Activated T-helper 17 cell treated with anti-CD3 and anti-CD28 coated beads, Interleukin-2, amount 50 U/mL, for 72 hours (primary cell): Measurements from ENCODE around the gene DCAF10. TPM values are rescaled to one million over a fixed set of nuclear protein-coding genes. Genes with fewer than 3 reads are reported as not detected.
"Not testable (repeated sequence)": the region's sequence is repeated elsewhere in the genome, so short reads cannot be mapped to it uniquely, and the experiment has no call there.

ENCODE experiments used
- ATAC-seq: fragments of 150-1000 bp; cut with Tn5 transposase; replicated peaks from 2 replicates; pipeline ENCODE4 v1.10.0; 2021; ENCODE audit warnings: mild to moderate bottlenecking, moderate library complexity
- H3K27ac Mint-ChIP-seq: one replicate; pipeline ENCODE4 v1.8.0; 2022; ENCODE audit warnings: mixed read lengths
- H3K27me3 Mint-ChIP-seq: one replicate; pipeline ENCODE4 v1.8.0; 2022; ENCODE audit warnings: mixed read lengths
- H3K36me3 Mint-ChIP-seq: one replicate; pipeline ENCODE4 v1.8.0; 2022; ENCODE audit warnings: low read depth, mild to moderate bottlenecking, mixed read lengths
- H3K4me1 Mint-ChIP-seq: one replicate; pipeline ENCODE4 v1.8.0; 2022; ENCODE audit warnings: mixed read lengths
- H3K4me3 Mint-ChIP-seq: one replicate; pipeline ENCODE4 v1.8.0; 2022; ENCODE audit warnings: mild to moderate bottlenecking, mixed read lengths
- H3K9me3 Mint-ChIP-seq: one replicate; pipeline ENCODE4 v1.8.0; 2022; ENCODE audit warnings: mixed read lengths
- total RNA-seq, 2 donors: library from RNA; stranded (reverse); gene quantifications; one replicate each; pipeline ENCODE4 v1.2.3, GENCODE V29; 2022

The DCAF10 gene
- total RNA-seq, 2 donors from 2014 or later: 9.7 to 12.0 TPM

- Mint-ChIP-seq H3K9me3 (no peaks in the 10 kb centered on the region), H3K27ac (peak overlapping the region; percentile 97), H3K4me1 (peaks cover 5% of the 10 kb centered on the region), H3K27me3 (no peaks in the 10 kb centered on the region), H3K36me3 (peaks cover 12% of the 10 kb centered on the region), H3K4me3 (peak overlapping the region; percentile 88)
- ATAC-seq: no peak
Observed at GRCh38 chr9:37904445-37905130, 104.0 kb downstream of the DCAF10 start.

- Mint-ChIP-seq H3K4me3 (peak overlapping the region; percentile 88), H3K27ac (peak overlapping the region; percentile 97), H3K4me1 (peaks cover 5% of the 10 kb centered on the region), H3K36me3 (peaks cover 9% of the 10 kb centered on the region), H3K27me3 (no peaks in the 10 kb centered on the region), H3K9me3 (no peaks in the 10 kb centered on the region)
- ATAC-seq: no peak
Observed at GRCh38 chr9:37905131-37905505, 104.5 kb downstream of the DCAF10 start.

DNA sequence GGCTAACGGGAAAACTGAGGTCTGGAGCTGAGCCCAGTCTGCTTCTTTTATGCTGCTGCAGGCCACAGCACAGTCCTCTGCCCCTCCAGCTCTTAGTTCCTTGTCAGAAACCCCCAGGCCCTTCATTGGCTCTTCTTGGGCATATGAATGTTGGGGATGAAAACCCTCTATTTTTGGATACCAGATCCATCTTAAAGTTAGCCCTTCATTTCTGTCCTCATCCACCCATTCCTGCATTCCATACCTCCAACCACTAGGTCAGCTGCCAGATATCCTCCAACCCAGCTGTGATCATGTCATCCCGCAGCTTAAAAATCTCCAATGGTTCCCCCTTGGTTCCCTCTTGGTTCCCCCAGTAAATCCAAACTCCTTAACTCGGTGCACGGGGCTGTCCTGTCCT is 105.2 kb downstream of the DCAF10 start:
- Mint-ChIP-seq H3K27ac (no peak overlapping the region), H3K36me3 (peaks cover 5% of the 10 kb centered on the region), H3K27me3 (no peaks in the 10 kb centered on the region), H3K4me3 (no peak overlapping the region), H3K9me3 (no peaks in the 10 kb centered on the region), H3K4me1 (peaks cover 5% of the 10 kb centered on the region)
- no peak for ATAC-seq

DNA sequence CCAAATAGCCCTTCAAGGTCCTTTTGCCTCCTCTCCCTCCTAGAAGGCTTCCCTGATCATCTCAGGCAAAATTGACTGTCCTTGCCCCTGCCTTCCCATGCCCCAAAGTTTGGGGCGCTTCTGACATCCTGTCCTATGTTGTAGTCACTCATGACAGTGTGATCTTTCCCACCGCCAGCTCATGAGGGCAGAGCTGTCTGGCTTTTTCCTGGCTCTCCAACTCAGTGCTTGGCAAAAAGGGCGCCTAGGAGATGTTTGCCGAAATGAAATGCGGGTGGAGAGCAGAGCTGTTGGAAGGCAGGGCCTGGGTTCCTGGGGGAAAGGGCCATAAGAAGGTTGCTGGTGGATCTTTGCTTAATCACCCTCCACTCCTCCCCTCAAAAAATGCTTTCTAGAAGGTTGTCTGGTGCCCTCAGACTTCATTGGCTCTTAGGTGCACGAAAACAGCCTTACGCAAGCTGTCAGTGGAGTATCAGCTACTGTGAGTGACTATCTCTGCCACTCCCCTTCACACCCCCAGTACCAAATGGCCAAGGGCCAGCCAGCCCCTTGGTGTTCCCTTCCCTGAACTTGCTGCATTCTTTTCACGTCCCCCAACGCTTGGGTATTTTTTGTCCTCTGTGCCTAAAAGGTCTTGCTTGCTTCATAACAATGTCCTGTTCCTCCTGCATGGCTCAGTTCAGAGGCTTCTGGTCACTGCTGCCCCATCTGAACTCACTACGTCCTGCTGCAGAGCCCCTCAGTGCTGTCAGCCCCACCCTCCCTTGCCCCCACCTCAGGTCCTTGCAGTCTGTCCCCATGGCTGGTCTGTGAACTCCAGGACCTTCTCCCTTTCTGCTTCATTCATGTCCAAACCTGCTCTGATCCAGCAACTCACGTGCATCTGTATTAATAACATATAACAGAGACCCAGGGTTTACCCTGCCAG is 106.0 kb downstream of the DCAF10 start:
- Mint-ChIP-seq H3K27ac (no peak overlapping the region), H3K36me3 (no peaks in the 10 kb centered on the region)
- ATAC-seq: no peak

GRCh38 chr9:37908283-37908682 is 107.7 kb downstream of the DCAF10 start:
- Mint-ChIP-seq H3K27ac (no peak overlapping the region), H3K27me3 (no peaks in the 10 kb centered on the region), H3K4me3 (no peak overlapping the region), H3K4me1 (peaks cover 5% of the 10 kb centered on the region), H3K36me3 (no peaks in the 10 kb centered on the region), H3K9me3 (no peaks in the 10 kb centered on the region)
- ATAC-seq: no peak

More for the DNA sequence above, 106.0 kb downstream of the DCAF10 start:
- Mint-ChIP-seq H3K4me3 (no peak overlapping the region), H3K4me1 (peaks cover 5% of the 10 kb centered on the region), H3K9me3 (no peaks in the 10 kb centered on the region), H3K27me3 (no peaks in the 10 kb centered on the region)

GRCh38 chr9:37908698-37909186 is 108.1 kb downstream of the DCAF10 start:
- Mint-ChIP-seq H3K4me3 (no peak overlapping the region), H3K27ac (no peak overlapping the region), H3K27me3 (peaks cover 4% of the 10 kb centered on the region), H3K9me3 (no peaks in the 10 kb centered on the region), H3K36me3 (no peaks in the 10 kb centered on the region), H3K4me1 (peaks cover 10% of the 10 kb centered on the region)
- ATAC-seq: no peak

DNA sequence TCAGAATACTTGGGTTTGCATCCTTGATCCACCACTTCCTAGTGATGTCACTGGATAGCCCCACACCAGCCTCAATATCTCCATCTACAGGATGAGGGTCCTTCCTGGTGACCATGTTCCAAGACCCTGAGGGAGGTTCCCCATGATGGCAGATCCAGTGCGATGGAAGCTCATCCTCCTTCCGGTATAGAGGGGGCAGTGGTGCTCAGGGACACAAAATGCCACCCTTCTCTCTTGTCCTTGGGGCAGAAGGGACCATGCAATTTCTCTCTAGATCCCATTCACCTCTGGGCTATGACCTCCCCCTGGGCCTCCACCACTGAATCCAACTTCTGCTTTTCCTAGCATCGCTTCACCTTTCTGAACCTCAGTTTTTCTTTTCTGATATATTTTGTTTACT is 108.7 kb downstream of the DCAF10 start:
- ATAC-seq: no peak
- H3K4me3 Mint-ChIP-seq: no peak overlapping the region
- H3K9me3 Mint-ChIP-seq: no peaks in the 10 kb centered on the region
- peaks cover 10% of the 10 kb centered on the region for H3K4me1 Mint-ChIP-seq
- H3K36me3 Mint-ChIP-seq: no peaks in the 10 kb centered on the region
- H3K27me3 Mint-ChIP-seq: peaks cover 4% of the 10 kb centered on the region
- no peak overlapping the region for H3K27ac Mint-ChIP-seq

DNA sequence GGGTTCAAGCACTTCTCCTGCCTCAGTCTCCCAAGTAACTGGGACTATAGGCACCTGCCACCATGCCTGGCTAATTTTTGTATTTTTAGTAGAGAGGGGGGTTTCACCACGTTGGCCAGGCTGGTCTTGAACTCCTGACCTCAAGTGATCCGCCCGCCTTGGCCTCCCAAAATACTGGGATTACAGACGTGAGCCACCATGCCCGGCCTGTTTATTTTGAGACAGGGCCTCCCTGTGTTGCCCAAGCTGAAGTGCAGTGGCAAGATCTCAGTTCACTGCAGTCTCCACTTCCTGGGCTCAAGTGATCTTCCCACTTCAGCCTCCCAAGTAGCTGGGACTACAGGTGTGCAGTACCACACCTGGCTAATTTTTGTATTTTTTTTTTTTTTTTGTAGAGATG is 109.2 kb downstream of the DCAF10 start:
- not testable (repeated sequence) for H3K9me3 Mint-ChIP-seq, H3K4me3 Mint-ChIP-seq, ATAC-seq, H3K36me3 Mint-ChIP-seq, H3K27ac Mint-ChIP-seq, H3K27me3 Mint-ChIP-seq, H3K4me1 Mint-ChIP-seq

GRCh38 chr9:37910271-37910670 is 109.7 kb downstream of the DCAF10 start:
- H3K27me3 Mint-ChIP-seq: peaks cover 4% of the 10 kb centered on the region
- no peak overlapping the region for H3K27ac Mint-ChIP-seq
- H3K9me3 Mint-ChIP-seq: no peaks in the 10 kb centered on the region
- no peaks in the 10 kb centered on the region for H3K36me3 Mint-ChIP-seq
- no peak for ATAC-seq
- H3K4me3 Mint-ChIP-seq: no peak overlapping the region
- peaks cover 5% of the 10 kb centered on the region for H3K4me1 Mint-ChIP-seq

GRCh38 chr9:37911271-37911681 is 110.7 kb downstream of the DCAF10 start:
- H3K36me3 Mint-ChIP-seq: no peaks in the 10 kb centered on the region
- H3K27me3 Mint-ChIP-seq: peaks cover 4% of the 10 kb centered on the region
- ATAC-seq: no peak
- no peak overlapping the region for H3K27ac Mint-ChIP-seq
- H3K4me1 Mint-ChIP-seq: peaks cover 5% of the 10 kb centered on the region
- H3K4me3 Mint-ChIP-seq: no peak overlapping the region
- no peaks in the 10 kb centered on the region for H3K9me3 Mint-ChIP-seq

- peaks cover 5% of the 10 kb centered on the region for H3K4me1 Mint-ChIP-seq
- no peak overlapping the region for H3K27ac Mint-ChIP-seq
- peaks cover 4% of the 10 kb centered on the region for H3K27me3 Mint-ChIP-seq
- H3K4me3 Mint-ChIP-seq: no peak overlapping the region
- no peaks in the 10 kb centered on the region for H3K36me3 Mint-ChIP-seq
- ATAC-seq: peak; percentile 92
- no peaks in the 10 kb centered on the region for H3K9me3 Mint-ChIP-seq
Observed at GRCh38 chr9:37913480-37914153, 113.0 kb downstream of the DCAF10 start.

DNA sequence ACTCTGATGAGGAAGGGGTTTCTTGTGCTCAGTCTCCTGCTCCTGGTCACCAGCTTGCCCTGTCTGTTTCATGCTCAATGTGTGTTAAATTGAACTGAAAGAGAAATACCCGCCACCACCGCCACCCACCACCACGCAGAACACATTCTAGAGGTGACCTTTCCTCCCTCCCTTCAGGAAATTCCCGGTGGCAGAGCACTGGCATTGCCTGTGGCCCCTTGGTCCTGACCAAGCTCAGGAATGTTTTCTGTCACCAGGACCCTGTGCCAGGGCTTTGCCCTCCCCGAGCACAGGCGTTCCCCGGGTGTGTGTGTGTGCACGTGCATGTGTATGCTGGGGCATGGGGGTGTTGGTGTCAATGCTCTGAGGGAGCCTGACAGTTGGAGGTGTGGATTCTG is 113.6 kb downstream of the DCAF10 start:
- peaks cover 4% of the 10 kb centered on the region for H3K27me3 Mint-ChIP-seq
- ATAC-seq: no peak

GRCh38 chr9:37914701-37915358 is 114.2 kb downstream of the DCAF10 start:
- no peak overlapping the region for H3K27ac Mint-ChIP-seq
- ATAC-seq: no peak
- peaks cover 4% of the 10 kb centered on the region for H3K27me3 Mint-ChIP-seq
- no peaks in the 10 kb centered on the region for H3K36me3 Mint-ChIP-seq
- H3K4me3 Mint-ChIP-seq: no peak overlapping the region
- H3K9me3 Mint-ChIP-seq: no peaks in the 10 kb centered on the region
- H3K4me1 Mint-ChIP-seq: peaks cover 5% of the 10 kb centered on the region

More for the DNA sequence above, 113.6 kb downstream of the DCAF10 start:
- Mint-ChIP-seq H3K36me3 (no peaks in the 10 kb centered on the region), H3K4me1 (peaks cover 5% of the 10 kb centered on the region), H3K27ac (no peak overlapping the region), H3K9me3 (no peaks in the 10 kb centered on the region), H3K4me3 (no peak overlapping the region)

DNA sequence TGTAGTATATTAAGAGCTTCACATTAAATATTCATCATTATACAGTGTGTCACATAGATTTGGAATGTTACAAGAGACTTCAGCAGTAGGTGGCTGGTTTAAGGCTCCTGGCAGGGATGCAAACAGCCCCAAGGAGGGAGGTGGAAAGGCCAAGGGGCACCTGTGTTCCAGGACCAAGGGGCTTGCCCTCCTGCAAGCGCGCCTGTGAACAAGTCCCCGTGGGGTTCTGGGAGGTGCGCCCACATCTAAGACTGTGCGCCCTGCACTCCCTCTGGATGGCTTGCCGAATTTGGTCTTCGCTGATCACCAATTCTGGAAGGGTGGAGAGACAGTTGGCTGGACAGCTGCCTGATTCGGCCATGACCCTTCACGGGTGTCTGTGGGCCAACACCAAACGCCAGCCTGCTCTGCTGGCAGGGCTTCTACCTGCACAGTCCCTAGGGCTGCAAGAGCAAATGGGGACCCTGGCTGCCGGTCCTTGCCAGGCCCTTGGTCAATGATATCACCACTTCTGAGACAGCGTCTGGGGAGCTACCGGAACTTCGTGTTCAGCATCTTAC is 115.4 kb downstream of the DCAF10 start:
- Mint-ChIP-seq H3K27me3 (peaks cover 4% of the 10 kb centered on the region), H3K4me3 (no peak overlapping the region), H3K36me3 (no peaks in the 10 kb centered on the region), H3K4me1 (peaks cover 5% of the 10 kb centered on the region), H3K9me3 (no peaks in the 10 kb centered on the region), H3K27ac (no peak overlapping the region)
- ATAC-seq: no peak
